IMR-90 (cell line): ENCODE data around the gene SLC39A11. TPM values are rescaled to one million over a fixed set of nuclear protein-coding genes. Genes with fewer than 3 reads are reported as not detected.

Experiments used
- ATAC-seq: fragments of 200-7000 bp; cut with Tn5 transposase; 2 replicates; pipeline ENCODE4 v1.9.1; 2020; ENCODE audit warnings: low read depth, mild to moderate bottlenecking, moderate library complexity
- BruUV-seq: library from RNA; stranded (reverse); fragments of 400-500 nt; replicated peaks from 2 replicates; lab custom pipeline; 2021; lab: Mats Ljungman, UMichigan
- CTCF ChIA-PET: fragments of 300-600 bp; formaldehyde crosslinking; extraction: SDS; loops from one replicate; lab custom pipeline; 2021; ENCODE audit warnings: antibody characterized with exemption; lab: Yijun Ruan, JAX
- POLR2A ChIA-PET: fragments of 300-600 bp; sonication (Branson Sonifier 250); formaldehyde crosslinking; loops from one replicate; lab custom pipeline; 2022; ENCODE audit warnings: antibody characterized with exemption; ENCODE audit not compliant: unreplicated experiment; lab: Charles Lee
- DNase-seq: peaks from one replicate; pipeline ENCODE4 v3.0.0; 2013
- H2AFZ ChIP-seq: replicated peaks from 2 replicates; pipeline ENCODE3; 2013; ENCODE audit warnings: low read length, mild to moderate bottlenecking; ENCODE audit not compliant: poor library complexity
- H2AK5ac ChIP-seq: 2 replicates; pipeline ENCODE4 v1.6.1; 2013; ENCODE audit warnings: low read depth, low read length, inconsistent platforms
- H2AK9ac ChIP-seq: replicated peaks from 2 replicates; pipeline ENCODE3; 2013; ENCODE audit warnings: mild to moderate bottlenecking, low read depth, low read length, moderate library complexity; ENCODE audit not compliant: poor library complexity
- H2BK120ac ChIP-seq: 2 replicates; pipeline ENCODE4 v1.6.1; 2013; ENCODE audit warnings: low read depth, low read length, inconsistent platforms
- H2BK15ac ChIP-seq: 3 replicates; pipeline ENCODE4 v1.6.1; 2013; ENCODE audit warnings: low read depth, low read length, inconsistent platforms
- H2BK20ac ChIP-seq: 2 replicates; pipeline ENCODE4 v1.6.1; 2013; ENCODE audit warnings: low read depth, mild to moderate bottlenecking, inconsistent platforms, low read length, moderate library complexity
- H2BK5ac ChIP-seq: 2 replicates; pipeline ENCODE4 v1.6.1; 2013; ENCODE audit warnings: mild to moderate bottlenecking, low read depth, low read length, inconsistent platforms; ENCODE audit not compliant: poor library complexity, severe bottlenecking
- H3K14ac ChIP-seq: replicated peaks from 2 replicates; pipeline ENCODE4 v1.6.1; 2013; ENCODE audit warnings: low read depth, low read length, inconsistent platforms
- H3K18ac ChIP-seq: 2 replicates; pipeline ENCODE4 v1.6.1; 2013; ENCODE audit warnings: low read depth, low read length, control low read depth
- H3K23ac ChIP-seq: 2 replicates; pipeline ENCODE4 v1.6.1; 2013; ENCODE audit warnings: low read depth, low read length, inconsistent platforms
- H3K27ac ChIP-seq: 2 replicates; pipeline ENCODE4 v1.5.1; 2013; ENCODE audit warnings: mild to moderate bottlenecking, control low read depth, low read length; ENCODE audit not compliant: insufficient read depth
- H3K27me3 ChIP-seq: 2 replicates; pipeline ENCODE4 v1.6.1; 2013; ENCODE audit warnings: low read length; ENCODE audit not compliant: control insufficient read depth, insufficient read depth
- H3K36me3 ChIP-seq: 2 replicates; pipeline ENCODE4 v1.6.1; 2013; ENCODE audit warnings: low read length, mixed read lengths; ENCODE audit not compliant: control insufficient read depth, insufficient read depth
- H3K4ac ChIP-seq: 2 replicates; pipeline ENCODE4 v1.6.1; 2013; ENCODE audit warnings: low read depth, low read length, inconsistent platforms
- H3K4me1 ChIP-seq: 2 replicates; pipeline ENCODE4 v1.6.1; 2013; ENCODE audit warnings: low read length, mixed read lengths; ENCODE audit not compliant: control insufficient read depth, insufficient read depth
- H3K4me2 ChIP-seq: 2 replicates; pipeline ENCODE4 v1.6.1; 2013; ENCODE audit warnings: low read depth, mild to moderate bottlenecking, control low read depth, low read length, moderate library complexity
- H3K4me3 ChIP-seq: 2 replicates; pipeline ENCODE4 v1.5.1; 2013; ENCODE audit warnings: low read depth, mild to moderate bottlenecking, control low read depth, low read length, moderate library complexity; ENCODE audit not compliant: insufficient read depth
- H3K56ac ChIP-seq: 2 replicates; pipeline ENCODE4 v1.6.1; 2013; ENCODE audit warnings: low read length, inconsistent platforms; ENCODE audit not compliant: insufficient read depth; ENCODE audit errors: extremely low read depth
- H3K79me1 ChIP-seq, 2 experiments: 2 replicates each; pipeline ENCODE4 v1.6.1; 2013; ENCODE audit warnings: low read length in 2 of 2, inconsistent platforms in 1 of 2, low read depth in 1 of 2
- H3K9ac ChIP-seq: 2 replicates; pipeline ENCODE4 v1.6.1; 2013; ENCODE audit warnings: low read depth, low read length, control low read depth
- H3K9me1 ChIP-seq: 2 replicates; pipeline ENCODE4 v1.6.1; 2013; ENCODE audit warnings: low read length, inconsistent platforms; ENCODE audit not compliant: insufficient read depth
- H3K9me3 ChIP-seq: 2 replicates; pipeline ENCODE4 v1.6.1; 2013; ENCODE audit warnings: low read length; ENCODE audit not compliant: control insufficient read depth, insufficient read depth
- H4K20me1 ChIP-seq: 2 replicates; pipeline ENCODE4 v1.6.1; 2013; ENCODE audit warnings: low read length, inconsistent platforms; ENCODE audit not compliant: insufficient read depth
- H4K5ac ChIP-seq: 2 replicates; pipeline ENCODE4 v1.6.1; 2013; ENCODE audit warnings: mild to moderate bottlenecking, low read depth, low read length, control low read depth
- H4K8ac ChIP-seq, 2 experiments: 2 replicates each; pipeline ENCODE4 v1.6.1; 2013; ENCODE audit warnings: low read depth in 2 of 2, low read length in 2 of 2, control low read depth in 1 of 2, inconsistent platforms in 1 of 2
- H4K91ac ChIP-seq: 2 replicates; pipeline ENCODE4 v1.6.1; 2013; ENCODE audit warnings: low read depth, low read length, inconsistent platforms; ENCODE audit not compliant: insufficient read depth
- BHLHE40 ChIP-seq: fragments of 150-350 bp; IDR thresholded peaks from 2 replicates; pipeline ENCODE4 v1.6.1; 2016; ENCODE audit warnings: mild to moderate bottlenecking, low read depth, low read length
- CEBPB ChIP-seq: IDR thresholded peaks from 2 replicates; pipeline ENCODE4 v1.6.1; 2012; ENCODE audit warnings: low read depth, low read length, improper control_type of control experiment
- CHD1 ChIP-seq: IDR thresholded peaks from 2 replicates; pipeline ENCODE4 v1.6.1; 2012; ENCODE audit warnings: low read depth, low read length, improper control_type of control experiment
- CTCF ChIP-seq: conservative IDR thresholded peaks from 2 replicates; pipeline ENCODE4 v1.5.1; 2012; ENCODE audit warnings: mild to moderate bottlenecking, low read depth, low read length, improper control_type of control experiment
- ELK1 ChIP-seq: fragments of 150-350 bp; IDR thresholded peaks from 2 replicates; pipeline ENCODE4 v1.6.1; 2016; ENCODE audit warnings: low read depth, mild to moderate bottlenecking, low read length, moderate library complexity, borderline replicate concordance
- FOS ChIP-seq: fragments of 150-350 bp; IDR thresholded peaks from 2 replicates; pipeline ENCODE4 v1.6.1; 2016; ENCODE audit warnings: low read depth, low read length
- MAFK ChIP-seq: IDR thresholded peaks from 2 replicates; pipeline ENCODE4 v1.6.1; 2012; ENCODE audit warnings: low read depth, low read length, improper control_type of control experiment
- MAZ ChIP-seq: IDR thresholded peaks from 2 replicates; pipeline ENCODE4 v1.6.1; 2012; ENCODE audit warnings: low read depth, mild to moderate bottlenecking, low read length, improper control_type of control experiment, moderate library complexity, borderline replicate concordance
- MXI1 ChIP-seq: IDR thresholded peaks from 2 replicates; pipeline ENCODE4 v1.6.1; 2012; ENCODE audit warnings: low read depth, mild to moderate bottlenecking, low read length, moderate library complexity, borderline replicate concordance
- NFE2L2 ChIP-seq: fragments of 150-350 bp; IDR thresholded peaks from 2 replicates; pipeline ENCODE4 v1.6.1; 2016; ENCODE audit warnings: low read depth, mild to moderate bottlenecking, low read length
- POLR2A ChIP-seq: IDR thresholded peaks from 2 replicates; pipeline ENCODE4 v1.6.1; 2012; ENCODE audit warnings: mild to moderate bottlenecking, low read depth, low read length
- RAD21 ChIP-seq: IDR thresholded peaks from 2 replicates; pipeline ENCODE4 v1.6.1; 2012; ENCODE audit warnings: low read length, improper control_type of control experiment
- RCOR1 ChIP-seq: IDR thresholded peaks from 2 replicates; pipeline ENCODE4 v1.6.1; 2012; ENCODE audit warnings: mild to moderate bottlenecking, low read length, improper control_type of control experiment; ENCODE audit not compliant: insufficient replicate concordance
- RFX5 ChIP-seq: IDR thresholded peaks from 2 replicates; pipeline ENCODE4 v1.8.0; 2012; ENCODE audit warnings: low read depth, mild to moderate bottlenecking, low read length, moderate library complexity
- SMC3 ChIP-seq: fragments of 150-350 bp; IDR thresholded peaks from 2 replicates; pipeline ENCODE4 v1.6.1; 2016; ENCODE audit warnings: low read depth, mild to moderate bottlenecking, antibody characterized with exemption, low read length, moderate library complexity
- USF2 ChIP-seq: fragments of 150-350 bp; IDR thresholded peaks from 2 replicates; pipeline ENCODE4 v1.6.1; 2017; ENCODE audit warnings: mild to moderate bottlenecking, antibody characterized with exemption, low read length, low read depth
- WGBS, 2 experiments: methylation state at CpG; one replicate each; pipeline versions ENCODE4 v1.1.5 to v1.1.7; 2013; ENCODE audit warnings: missing lambda C conversion rate in 2 of 2; ENCODE audit not compliant: insufficient read length in 1 of 2; ENCODE audit errors: extremely low coverage in 2 of 2; 5-methylcytosine and 5-hydroxymethylcytosine counted together
- dilution Hi-C: fragments of 300-500 bp; cut with HindIII; formaldehyde crosslinking; loops from one replicate; pipeline ENCODE4 v1.14.3; 2018; ENCODE audit warnings: low sequenced_read_pairs; ENCODE audit not compliant: unreplicated experiment
- in situ Hi-C: fragments of 300-500 bp; cut with MboI; formaldehyde crosslinking; loops from 3 replicates; pipeline ENCODE4 v1.14.3; 2019; ENCODE audit warnings: low sequenced_read_pairs, inconsistent platforms, mixed read lengths
- intact Hi-C: fragments of 100-400 bp; cut with micrococcal nuclease; formaldehyde crosslinking; loops from 2 replicates; pipeline ENCODE4 v1.10.0; 2022
- polyA plus RNA-seq, 3 experiments: library from polyadenylated mRNA; depleted of rRNA; stranded (reverse); fragments of >200 nt; gene quantifications; 2 replicates each; pipeline ENCODE4 v1.2.3, GENCODE V29; 2012; ENCODE audit warnings: low replicate concordance in 1 of 3
- total RNA-seq: library from RNA; depleted of rRNA; stranded (reverse); fragments of >200 nt; gene quantifications from 2 replicates; pipeline ENCODE4 v1.2.3, GENCODE V29; 2012

SLC39A11 gene
- total and polyA plus RNA-seq, 2 of the 4 experiments (the other 2 are of a cell fraction): 8.8 to 14.3 TPM

- no CpG with 5 or more reads among the region's 3 CpGs for WGBS, 2 experiments
- H2AK9ac ChIP-seq: peak overlapping the region; percentile 50
- in situ Hi-C loops (no loop called here), intact Hi-C loops (loop anchor here (5.0 kb wide), 1 partner anchor 80 kb away; no protein-coding TSS in a partner anchor), dilution Hi-C loops (no loop called here)
- H2BK20ac ChIP-seq: peak overlapping the region; percentile 77
- no peak overlapping the region for H3K9ac ChIP-seq
- BruUV-seq: no TSS peak
- H3K36me3 ChIP-seq: no peaks in the 10 kb centered on the region
- no peak overlapping the region for H2AFZ ChIP-seq
- H3K4me2 ChIP-seq: peak overlapping the region; percentile 21; the same call in 1 of the 2 replicates
- H2BK120ac ChIP-seq: peak overlapping the region; percentile 94
- H4K5ac ChIP-seq: peak overlapping the region; percentile 74
- CTCF ChIA-PET: interaction anchor here (1.6 kb wide), 1 partner anchor 81 kb away, joined by 4 read pairs; no protein-coding TSS in a partner anchor
- H4K91ac ChIP-seq: peak overlapping the region; percentile 92
- H2BK15ac ChIP-seq: peak overlapping the region; percentile 81; the same call in 2 of the 3 replicates
- DNase-seq (peak; percentile 35), ATAC-seq (no peak)
- no peaks in the 10 kb centered on the region for H3K27me3 ChIP-seq
- peak overlapping the region; percentile 88 for H3K14ac ChIP-seq
- peaks cover 23% of the 10 kb centered on the region for H3K9me1 ChIP-seq
- peaks cover 2% of the 10 kb centered on the region; the same call in 1 of the 2 replicates for H3K9me3 ChIP-seq
- no peak overlapping the region for H3K4me3 ChIP-seq
- H2AK5ac ChIP-seq: peak overlapping the region; percentile 95
- peak overlapping the region; percentile 40 for H3K23ac ChIP-seq
- H4K8ac ChIP-seq: peak overlapping the region; percentile 5 to 89; a peak in 3 of 4 replicates
- H3K79me1 ChIP-seq: peaks cover 7 to 17% of the 10 kb centered on the region in 2 experiments; a peak in 1 of 4 replicates
- H3K27ac ChIP-seq: peak overlapping the region; percentile 98
- peaks cover 41% of the 10 kb centered on the region for H3K4me1 ChIP-seq
- peaks cover 12% of the 10 kb centered on the region for H4K20me1 ChIP-seq
- peak overlapping the region; percentile 79 for H3K56ac ChIP-seq
- TF ChIP-seq ELK1 (no peak), CTCF (no peak), POLR2A (no peak), RFX5 (no peak), USF2 (no peak), CEBPB (no peak), BHLHE40 (no peak), SMC3 (no peak), RCOR1 (no peak), MAZ (no peak), MAFK (no peak), CHD1 (no peak), FOS (no peak), RAD21 (no peak), MXI1 (no peak), NFE2L2 (no peak)
- POLR2A ChIA-PET: no interaction called here
- peak overlapping the region; percentile 96 for H3K18ac ChIP-seq
- peak overlapping the region; percentile 91 for H2BK5ac ChIP-seq
- H3K4ac ChIP-seq: peak overlapping the region; percentile 95
Observed at GRCh38 chr17:73067075-73067474, 25.4 kb downstream of the SLC39A11 start.
